Loucy (cell line): ENCODE measurements around the gene PTGDR2.

ENCODE experiments used
- H2AFZ ChIP-seq: fragments of 200-600 bp; sonication (generic); 2 replicates; pipeline ENCODE4 v1.6.0; 2016; ENCODE audit warnings: antibody characterized with exemption, mild to moderate bottlenecking, low read length, moderate library complexity
- H3F3A ChIP-seq: fragments of 200-600 bp; 2 replicates; pipeline ENCODE4 v1.6.0; 2016; ENCODE audit warnings: antibody characterized with exemption, low read depth, mild to moderate bottlenecking
- H3K27me3 ChIP-seq: fragments of 200-600 bp; sonication (generic); 2 replicates; pipeline ENCODE4 v1.6.1; 2014; ENCODE audit warnings: low read length, mild to moderate bottlenecking; ENCODE audit not compliant: insufficient read depth, poor library complexity, severe bottlenecking
- H3K36me3 ChIP-seq: fragments of 200-600 bp; sonication (generic); 2 replicates; pipeline ENCODE4 v1.6.1; 2016; ENCODE audit warnings: low read length; ENCODE audit not compliant: insufficient read depth
- H3K4me1 ChIP-seq: fragments of 200-600 bp; sonication (generic); 2 replicates; pipeline ENCODE4 v1.5.1; 2014; ENCODE audit warnings: low read length, mild to moderate bottlenecking; ENCODE audit not compliant: insufficient read depth, poor library complexity, severe bottlenecking
- H3K4me2 ChIP-seq: fragments of 200-600 bp; sonication (generic); 2 replicates; pipeline ENCODE4 v1.6.0; 2014; ENCODE audit warnings: antibody characterized with exemption, low read length, low read depth, mild to moderate bottlenecking; ENCODE audit not compliant: poor library complexity, severe bottlenecking
- H3K4me3 ChIP-seq: fragments of 200-600 bp; sonication (generic); 2 replicates; pipeline ENCODE4 v1.5.1; 2014; ENCODE audit warnings: low read length, mild to moderate bottlenecking, mixed read lengths; ENCODE audit not compliant: poor library complexity, severe bottlenecking
- H3K79me2 ChIP-seq: fragments of 200-600 bp; sonication (generic); 2 replicates; pipeline ENCODE4 v1.6.1; 2014; ENCODE audit warnings: low read length; ENCODE audit not compliant: insufficient read depth
- H3K9ac ChIP-seq: fragments of 200-600 bp; sonication (generic); 2 replicates; pipeline ENCODE4 v1.6.0; 2014; ENCODE audit warnings: mild to moderate bottlenecking, low read depth, low read length, moderate library complexity; ENCODE audit not compliant: poor library complexity, severe bottlenecking
- H3K9me2 ChIP-seq: fragments of 200-600 bp; sonication (generic); replicated peaks from 2 replicates; pipeline ENCODE4 v1.6.1; 2016; ENCODE audit warnings: low read depth, low read length, mixed read lengths
- H3K9me3 ChIP-seq: fragments of 200-600 bp; sonication (generic); 2 replicates; pipeline ENCODE4 v1.6.1; 2014; ENCODE audit warnings: mild to moderate bottlenecking, antibody characterized with exemption, low read length, low read depth; ENCODE audit not compliant: insufficient read depth
- H4K20me1 ChIP-seq: fragments of 200-600 bp; sonication (generic); 2 replicates; pipeline ENCODE4 v1.6.0; 2014; ENCODE audit warnings: antibody characterized with exemption, low read length, mild to moderate bottlenecking; ENCODE audit not compliant: insufficient read depth, poor library complexity, severe bottlenecking
- CTCF ChIP-seq: fragments of 200-600 bp; sonication (generic); conservative IDR thresholded peaks from 2 replicates; pipeline ENCODE4 v1.5.1; 2014; ENCODE audit warnings: mild to moderate bottlenecking, antibody characterized with exemption, low read length
- EZH2phosphoT487 ChIP-seq: fragments of 200-600 bp; IDR thresholded peaks from 2 replicates; pipeline ENCODE4 v1.6.1; 2018; ENCODE audit warnings: antibody characterized with exemption, mild to moderate bottlenecking, moderate library complexity, borderline replicate concordance

Gene PTGDR2

GRCh38 chr11:60803273-60803936, 52.3 kb downstream of the PTGDR2 start:
- Histone ChIP-seq H3K4me3 (no peak overlapping the region), H3K9ac (no peak overlapping the region), H3K27me3 (no peaks in the 10 kb centered on the region), H3K4me2 (no peak overlapping the region), H3K9me2 (no peaks in the 10 kb centered on the region), H3K36me3 (no peaks in the 10 kb centered on the region), H3K79me2 (no peaks in the 10 kb centered on the region), H3K4me1 (no peaks in the 10 kb centered on the region), H3F3A (no peaks in the 10 kb centered on the region; the same call in 1 of the 2 replicates), H3K9me3 (no peaks in the 10 kb centered on the region), H4K20me1 (no peaks in the 10 kb centered on the region), H2AFZ (no peak overlapping the region)
- TF ChIP-seq CTCF (no peak), EZH2phosphoT487 (no peak)

DNA sequence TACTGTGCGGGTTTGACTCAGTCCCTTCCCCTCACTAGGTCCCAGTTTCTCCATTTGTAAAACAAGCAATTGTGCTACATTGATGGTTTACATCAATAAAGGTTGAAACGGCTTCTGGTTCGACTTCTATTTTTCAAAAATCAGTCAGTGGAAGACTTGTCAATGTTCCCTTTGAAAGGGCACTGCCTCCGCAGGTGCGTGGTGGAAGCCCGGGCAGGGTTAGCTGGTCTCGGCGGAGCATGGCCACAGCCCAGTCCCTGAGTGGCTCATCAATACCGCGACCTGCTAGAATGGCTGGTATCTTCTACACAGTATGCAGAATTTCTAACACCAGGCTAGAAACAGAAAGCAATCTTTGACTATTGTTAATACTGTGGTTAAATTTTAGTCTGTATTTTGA, 54.6 kb downstream of the PTGDR2 start:
- no peaks in the 10 kb centered on the region; the same call in 1 of the 2 replicates for H3F3A ChIP-seq
- no peaks in the 10 kb centered on the region for H4K20me1 ChIP-seq
- TF ChIP-seq CTCF (no peak), EZH2phosphoT487 (no peak)
- no peak overlapping the region for H3K9ac ChIP-seq
- no peak overlapping the region for H3K4me3 ChIP-seq
- H3K9me2 ChIP-seq, result no peaks in the 10 kb centered on the region
- no peak overlapping the region for H2AFZ ChIP-seq
- H3K9me3 ChIP-seq, result no peaks in the 10 kb centered on the region
- no peaks in the 10 kb centered on the region for H3K27me3 ChIP-seq
- no peak overlapping the region for H3K4me2 ChIP-seq
- no peaks in the 10 kb centered on the region for H3K4me1 ChIP-seq
- H3K36me3 ChIP-seq, result no peaks in the 10 kb centered on the region
- H3K79me2 ChIP-seq, result no peaks in the 10 kb centered on the region
